ENCODE measurements around the gene COPG2. TPM values are rescaled to one million over a fixed set of nuclear protein-coding genes. Genes with fewer than 3 reads are reported as not detected.
"Not testable (repeated sequence)": the region's sequence is repeated elsewhere in the genome, so short reads cannot be mapped to it uniquely, and the experiment has no call there.

The COPG2 gene
- total RNA-seq, 1 donor from 2014 or later, result 31.2 TPM

DNA sequence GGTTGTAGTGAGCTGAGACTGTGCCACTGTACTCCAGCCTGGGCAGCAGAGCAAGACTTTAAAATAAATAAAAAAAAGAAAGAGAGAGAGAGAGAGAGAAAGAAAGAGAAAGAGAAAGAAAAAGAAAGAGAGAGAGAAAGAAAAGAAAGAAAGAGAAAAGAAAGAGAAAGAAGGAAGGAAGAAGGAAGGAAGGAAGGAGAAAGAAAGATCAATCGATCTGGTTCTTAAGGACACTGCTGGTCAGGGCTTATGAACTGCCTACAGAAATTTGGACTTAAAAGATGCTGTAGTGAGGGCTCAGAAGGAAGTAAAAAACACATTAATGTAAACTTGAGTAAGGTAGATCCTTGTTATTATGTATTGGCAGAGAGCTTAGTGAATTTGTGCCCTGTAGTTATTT lies 62.4 kb downstream of the COPG2 start:
- H3K4me1 Mint-ChIP-seq (ENCODE audit: unreplicated experiment), result peaks cover 4% of the 10 kb centered on the region
- H3K9me3 Mint-ChIP-seq (ENCODE audit: unreplicated experiment), result peaks cover 7% of the 10 kb centered on the region
- no peak overlapping the region for H3K27ac Mint-ChIP-seq (ENCODE audit: unreplicated experiment)
- DNase-seq (ENCODE audit: extremely low spot score, unreplicated experiment), result no peak
- H3K4me3 Mint-ChIP-seq (ENCODE audit: unreplicated experiment), result no peak overlapping the region
- TF ChIP-seq, protein P1, sequence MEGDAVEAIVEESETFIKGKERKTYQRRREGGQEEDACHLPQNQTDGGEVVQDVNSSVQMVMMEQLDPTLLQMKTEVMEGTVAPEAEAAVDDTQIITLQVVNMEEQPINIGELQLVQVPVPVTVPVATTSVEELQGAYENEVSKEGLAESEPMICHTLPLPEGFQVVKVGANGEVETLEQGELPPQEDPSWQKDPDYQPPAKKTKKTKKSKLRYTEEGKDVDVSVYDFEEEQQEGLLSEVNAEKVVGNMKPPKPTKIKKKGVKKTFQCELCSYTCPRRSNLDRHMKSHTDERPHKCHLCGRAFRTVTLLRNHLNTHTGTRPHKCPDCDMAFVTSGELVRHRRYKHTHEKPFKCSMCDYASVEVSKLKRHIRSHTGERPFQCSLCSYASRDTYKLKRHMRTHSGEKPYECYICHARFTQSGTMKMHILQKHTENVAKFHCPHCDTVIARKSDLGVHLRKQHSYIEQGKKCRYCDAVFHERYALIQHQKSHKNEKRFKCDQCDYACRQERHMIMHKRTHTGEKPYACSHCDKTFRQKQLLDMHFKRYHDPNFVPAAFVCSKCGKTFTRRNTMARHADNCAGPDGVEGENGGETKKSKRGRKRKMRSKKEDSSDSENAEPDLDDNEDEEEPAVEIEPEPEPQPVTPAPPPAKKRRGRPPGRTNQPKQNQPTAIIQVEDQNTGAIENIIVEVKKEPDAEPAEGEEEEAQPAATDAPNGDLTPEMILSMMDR (IDR thresholded peaks at IDR 0.05), result no peak
- H3K27me3 Mint-ChIP-seq (ENCODE audit: unreplicated experiment), result no peaks in the 10 kb centered on the region
- H3K36me3 Mint-ChIP-seq (ENCODE audit: unreplicated experiment), result peaks cover 68% of the 10 kb centered on the region

GRCh38 chr7:130598056-130598455 lies 70.5 kb downstream of the COPG2 start:
- TF ChIP-seq, protein P1 (IDR thresholded peaks at IDR 0.05), result no peak
- DNase-seq (ENCODE audit: extremely low spot score, unreplicated experiment), result no peak
- Mint-ChIP-seq H3K27me3 (ENCODE audit: unreplicated experiment) (no peaks in the 10 kb centered on the region), H3K27ac (ENCODE audit: unreplicated experiment) (no peak overlapping the region), H3K4me1 (ENCODE audit: unreplicated experiment) (peaks cover 5% of the 10 kb centered on the region), H3K4me3 (ENCODE audit: unreplicated experiment) (no peak overlapping the region), H3K36me3 (ENCODE audit: unreplicated experiment) (peaks cover 18% of the 10 kb centered on the region), H3K9me3 (ENCODE audit: unreplicated experiment) (no peaks in the 10 kb centered on the region)

DNA sequence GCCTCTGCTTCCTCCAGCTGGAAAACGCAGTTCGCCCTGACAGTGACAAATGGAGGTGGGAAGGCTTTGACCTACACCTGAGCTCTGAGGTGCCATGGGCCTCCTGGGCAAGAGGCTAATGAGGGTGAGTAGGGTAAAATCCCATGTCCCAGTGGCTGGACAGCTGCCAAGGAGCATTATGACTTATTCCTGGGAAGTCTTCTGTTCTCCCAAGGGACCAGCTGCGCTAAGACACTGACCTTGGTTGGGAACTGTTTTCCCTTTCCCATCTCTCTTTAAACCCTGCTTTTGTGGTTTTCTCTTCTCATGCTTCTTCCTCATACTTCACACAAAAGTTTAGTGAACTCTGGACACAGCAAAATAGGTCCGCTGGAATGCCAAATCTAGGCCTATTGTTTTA lies 72.6 kb downstream of the COPG2 start:
- Mint-ChIP-seq H3K4me3 (ENCODE audit: unreplicated experiment) (no peak overlapping the region), H3K36me3 (ENCODE audit: unreplicated experiment) (peaks cover 10% of the 10 kb centered on the region), H3K27ac (ENCODE audit: unreplicated experiment) (no peak overlapping the region), H3K4me1 (ENCODE audit: unreplicated experiment) (peaks cover 5% of the 10 kb centered on the region), H3K9me3 (ENCODE audit: unreplicated experiment) (no peaks in the 10 kb centered on the region), H3K27me3 (ENCODE audit: unreplicated experiment) (no peaks in the 10 kb centered on the region)
- no peak for DNase-seq (ENCODE audit: extremely low spot score, unreplicated experiment)
- TF ChIP-seq, protein P1 (IDR thresholded peaks at IDR 0.05), result no peak

GRCh38 chr7:130593033-130593432 lies 75.5 kb downstream of the COPG2 start:
- no peak for DNase-seq (ENCODE audit: extremely low spot score, unreplicated experiment)

GRCh38 chr7:130591464-130591863 lies 77.1 kb downstream of the COPG2 start:
- H3K4me3 Mint-ChIP-seq (ENCODE audit: unreplicated experiment); H3K36me3 Mint-ChIP-seq (ENCODE audit: unreplicated experiment); H3K4me1 Mint-ChIP-seq (ENCODE audit: unreplicated experiment); DNase-seq (ENCODE audit: extremely low spot score, unreplicated experiment); H3K27ac Mint-ChIP-seq (ENCODE audit: unreplicated experiment); H3K9me3 Mint-ChIP-seq (ENCODE audit: unreplicated experiment); H3K27me3 Mint-ChIP-seq (ENCODE audit: unreplicated experiment): not testable (repeated sequence)

More at GRCh38 chr7:130593033-130593432, 75.5 kb downstream of the COPG2 start:
- Mint-ChIP-seq H3K27ac (ENCODE audit: unreplicated experiment) (no peak overlapping the region), H3K36me3 (ENCODE audit: unreplicated experiment) (peaks cover 9% of the 10 kb centered on the region), H3K4me3 (ENCODE audit: unreplicated experiment) (no peak overlapping the region), H3K27me3 (ENCODE audit: unreplicated experiment) (no peaks in the 10 kb centered on the region), H3K4me1 (ENCODE audit: unreplicated experiment) (peaks cover 5% of the 10 kb centered on the region), H3K9me3 (ENCODE audit: unreplicated experiment) (peaks cover 3% of the 10 kb centered on the region)
- TF ChIP-seq, protein P1 (IDR thresholded peaks at IDR 0.05), result no peak

GRCh38 chr7:130585932-130586331 lies 82.6 kb downstream of the COPG2 start:
- peaks cover 12% of the 10 kb centered on the region for H3K9me3 Mint-ChIP-seq (ENCODE audit: unreplicated experiment)
- not testable (repeated sequence) for H3K27ac Mint-ChIP-seq (ENCODE audit: unreplicated experiment); DNase-seq (ENCODE audit: extremely low spot score, unreplicated experiment); H3K4me3 Mint-ChIP-seq (ENCODE audit: unreplicated experiment); H3K27me3 Mint-ChIP-seq (ENCODE audit: unreplicated experiment); H3K4me1 Mint-ChIP-seq (ENCODE audit: unreplicated experiment); H3K36me3 Mint-ChIP-seq (ENCODE audit: unreplicated experiment)

GRCh38 chr7:130575110-130575509 lies 93.4 kb downstream of the COPG2 start:
- H3K4me1 Mint-ChIP-seq (ENCODE audit: unreplicated experiment); H3K4me3 Mint-ChIP-seq (ENCODE audit: unreplicated experiment); H3K27me3 Mint-ChIP-seq (ENCODE audit: unreplicated experiment); DNase-seq (ENCODE audit: extremely low spot score, unreplicated experiment); H3K36me3 Mint-ChIP-seq (ENCODE audit: unreplicated experiment); H3K27ac Mint-ChIP-seq (ENCODE audit: unreplicated experiment): not testable (repeated sequence)
- H3K9me3 Mint-ChIP-seq (ENCODE audit: unreplicated experiment), result peaks cover 16% of the 10 kb centered on the region

- not testable (repeated sequence) for DNase-seq (ENCODE audit: extremely low spot score, unreplicated experiment); H3K27me3 Mint-ChIP-seq (ENCODE audit: unreplicated experiment); H3K4me1 Mint-ChIP-seq (ENCODE audit: unreplicated experiment); H3K27ac Mint-ChIP-seq (ENCODE audit: unreplicated experiment); H3K4me3 Mint-ChIP-seq (ENCODE audit: unreplicated experiment)
- Mint-ChIP-seq H3K36me3 (ENCODE audit: unreplicated experiment) (peaks cover 15% of the 10 kb centered on the region), H3K9me3 (ENCODE audit: unreplicated experiment) (peaks cover 37% of the 10 kb centered on the region)
Observed at GRCh38 chr7:130570144-130570543, 98.4 kb downstream of the COPG2 start.
